Measurements from ENCODE around the gene EXT2. TPM values are rescaled to one million over a fixed set of nuclear protein-coding genes. Genes with fewer than 3 reads are reported as not detected.

EXT2 gene
- total RNA-seq, 1 experiment from 2014 or later = 42.9 TPM

DNA sequence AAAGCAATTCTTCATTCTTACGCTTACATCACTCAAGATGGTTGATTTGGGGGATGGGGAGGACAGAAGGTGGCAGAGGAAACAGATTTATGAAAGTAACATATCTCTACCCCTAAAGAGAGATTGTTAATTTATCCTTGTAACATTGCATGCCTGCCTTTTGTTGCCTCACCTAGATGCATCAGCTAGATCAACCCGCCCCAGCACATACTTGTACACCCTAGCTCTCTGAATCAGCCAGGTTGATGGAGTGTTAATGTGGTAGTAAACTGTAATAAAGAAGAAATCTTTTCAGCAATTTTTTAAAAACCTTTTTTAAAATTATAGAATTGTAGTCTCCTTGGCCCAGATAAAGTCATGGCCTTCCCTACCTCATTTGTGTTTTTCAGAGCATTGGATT lies 51.5 kb downstream of the EXT2 start:
- TF ChIP-seq, protein P1, sequence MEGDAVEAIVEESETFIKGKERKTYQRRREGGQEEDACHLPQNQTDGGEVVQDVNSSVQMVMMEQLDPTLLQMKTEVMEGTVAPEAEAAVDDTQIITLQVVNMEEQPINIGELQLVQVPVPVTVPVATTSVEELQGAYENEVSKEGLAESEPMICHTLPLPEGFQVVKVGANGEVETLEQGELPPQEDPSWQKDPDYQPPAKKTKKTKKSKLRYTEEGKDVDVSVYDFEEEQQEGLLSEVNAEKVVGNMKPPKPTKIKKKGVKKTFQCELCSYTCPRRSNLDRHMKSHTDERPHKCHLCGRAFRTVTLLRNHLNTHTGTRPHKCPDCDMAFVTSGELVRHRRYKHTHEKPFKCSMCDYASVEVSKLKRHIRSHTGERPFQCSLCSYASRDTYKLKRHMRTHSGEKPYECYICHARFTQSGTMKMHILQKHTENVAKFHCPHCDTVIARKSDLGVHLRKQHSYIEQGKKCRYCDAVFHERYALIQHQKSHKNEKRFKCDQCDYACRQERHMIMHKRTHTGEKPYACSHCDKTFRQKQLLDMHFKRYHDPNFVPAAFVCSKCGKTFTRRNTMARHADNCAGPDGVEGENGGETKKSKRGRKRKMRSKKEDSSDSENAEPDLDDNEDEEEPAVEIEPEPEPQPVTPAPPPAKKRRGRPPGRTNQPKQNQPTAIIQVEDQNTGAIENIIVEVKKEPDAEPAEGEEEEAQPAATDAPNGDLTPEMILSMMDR (conservative IDR thresholded peaks at IDR 0.05) = no peak
- WGBS (ENCODE audit: extremely low coverage, insufficient read length, low lambda C conversion rate) = no CpG with 5 or more reads among the region's 2 CpGs

More for the DNA sequence above, 51.5 kb downstream of the EXT2 start:
- H3K18ac ChIP-seq (ENCODE audit: insufficient read length, low read depth, low read length) = no peak overlapping the region
- H2BK120ac ChIP-seq (ENCODE audit: low read depth, low read length, poor library complexity, severe bottlenecking) = no peak overlapping the region
- no peaks in the 10 kb centered on the region for H3K79me1 ChIP-seq (ENCODE audit: insufficient read depth, low read depth, low read length, poor library complexity, severe bottlenecking)
- H3K56ac ChIP-seq (ENCODE audit: insufficient read length, low read depth, low read length) = no peak overlapping the region
- H4K5ac ChIP-seq (ENCODE audit: insufficient read length, low read depth, low read length) = no peak overlapping the region
- no peak overlapping the region for H2AK5ac ChIP-seq (ENCODE audit: insufficient read length, low read length)
- no peak overlapping the region for H2BK15ac ChIP-seq (ENCODE audit: low read depth, low read length)
- H3K27ac Mint-ChIP-seq = no peak overlapping the region
- H3K36me3 Mint-ChIP-seq (ENCODE audit: insufficient read depth in 1 of 3, low read depth in 3 of 3) = peaks cover 16 to 22% (median 17%) of the 10 kb centered on the region in 3 experiments; a peak in 6 of 7 replicates
- no peak overlapping the region for H3K4ac ChIP-seq (ENCODE audit: low read depth, low read length)
- no peak for DNase-seq
- H3K4me1 Mint-ChIP-seq = no peaks in the 10 kb centered on the region
- no peaks in the 10 kb centered on the region for H3K9me3 ChIP-seq (ENCODE audit: control insufficient read depth, low read depth, low read length)
- no peak overlapping the region for H3K4me2 ChIP-seq (ENCODE audit: insufficient read depth, insufficient read length, low read length)
- no peak overlapping the region for H3K23ac ChIP-seq (ENCODE audit: insufficient read length, low read depth, low read length)
- no peaks in the 10 kb centered on the region for H3K27me3 Mint-ChIP-seq (ENCODE audit: low read depth)
- no peak overlapping the region for H2BK5ac ChIP-seq (ENCODE audit: insufficient read length, low read length)
- no peaks in the 10 kb centered on the region for H3K79me2 ChIP-seq (ENCODE audit: insufficient read depth, low read length)
- H3K9me3 Mint-ChIP-seq = peaks cover 0 to 1% of the 10 kb centered on the region in 2 experiments; a peak in 1 of 5 replicates
- H3K9ac ChIP-seq (ENCODE audit: extremely low read depth, insufficient read length, low read length) = no peak overlapping the region
- H2BK12ac ChIP-seq (ENCODE audit: insufficient read length, low read depth, low read length) = no peak overlapping the region
- no peak overlapping the region for H3K27ac ChIP-seq (ENCODE audit: insufficient read length, low read depth, low read length)
- H3K14ac ChIP-seq (ENCODE audit: insufficient read depth, low read length) = no peak overlapping the region
- H3K23me2 ChIP-seq (ENCODE audit: insufficient read length, low read depth, low read length, poor library complexity, severe bottlenecking) = no peaks in the 10 kb centered on the region
- no peaks in the 10 kb centered on the region for H3K27me3 ChIP-seq (ENCODE audit: insufficient read depth, low read length)
- H2AFZ ChIP-seq (ENCODE audit: low read length) = no peak overlapping the region
- H3T11ph ChIP-seq (ENCODE audit: low read length) = no peak overlapping the region
- H2BK20ac ChIP-seq (ENCODE audit: low read depth, low read length, poor library complexity, severe bottlenecking) = no peak overlapping the region
- no peaks in the 10 kb centered on the region for H4K20me1 ChIP-seq (ENCODE audit: control insufficient read depth, insufficient read depth, insufficient read length)
- no peak overlapping the region for H4K8ac ChIP-seq (replicated peaks; ENCODE audit: insufficient read length, low read depth, low read length)
- H3K4me3 Mint-ChIP-seq = no peak overlapping the region
- H4K91ac ChIP-seq (ENCODE audit: insufficient read length, low read depth, low read length) = no peak overlapping the region
- no peaks in the 10 kb centered on the region for H3K4me1 ChIP-seq (ENCODE audit: insufficient read depth, low read length)
